ELF-1 (cell line): ENCODE results near the gene GGACT.
A peak's percentile ranks its signal among the peaks of the same experiment; 100 is the strongest.

ENCODE experiments used
- DNase-seq: peaks from one replicate; pipeline ENCODE4 v3.0.0-alpha.2; 2016; ENCODE audit warnings: low read depth, low spot score

The GGACT gene

DNA sequence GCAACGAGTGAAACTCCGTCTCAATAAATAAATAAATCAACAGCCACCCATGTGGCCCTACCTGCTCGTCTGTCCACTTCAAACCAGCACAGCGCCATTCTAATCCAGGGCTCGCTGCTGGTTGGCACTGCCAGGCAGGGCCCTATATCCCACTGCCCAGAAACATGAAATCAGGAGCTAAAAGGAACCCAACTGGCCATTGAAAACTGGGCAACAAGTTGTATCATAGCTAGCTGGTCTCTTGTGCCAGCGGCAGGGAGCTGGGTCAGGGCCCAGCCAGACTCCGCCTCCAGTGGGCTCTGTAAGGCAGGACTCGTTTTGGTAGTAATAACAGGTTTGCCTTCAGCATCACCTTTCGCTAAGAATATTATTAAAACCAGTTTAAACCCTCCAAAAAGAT is 39.3 kb downstream of the GGACT start:
- no peak for DNase-seq

DNA sequence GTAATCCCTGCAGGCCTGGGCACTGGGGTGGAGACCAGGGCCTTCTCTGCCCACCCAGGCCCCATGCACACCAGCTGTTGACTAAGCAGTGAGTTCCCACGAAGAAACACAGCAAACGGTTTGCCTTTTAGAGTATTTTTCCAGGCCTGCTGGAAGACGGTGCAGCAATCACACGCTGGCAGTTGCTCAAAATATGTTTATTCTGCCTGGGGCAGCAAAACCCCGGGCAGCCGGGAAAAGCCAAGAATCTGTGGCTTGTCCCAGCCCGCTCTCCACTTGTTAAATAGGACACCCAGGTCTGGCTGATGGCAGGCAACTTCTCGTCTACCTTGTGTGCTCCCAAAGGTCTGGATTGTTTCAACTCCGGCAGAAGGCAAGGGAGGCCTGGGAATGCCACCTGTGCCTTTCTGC is 40.8 kb downstream of the GGACT start:
- peak; percentile 49 for DNase-seq

GRCh38 chr13:100546713-100547405 is 41.7 kb downstream of the GGACT start:
- DNase-seq: peak; percentile 54

- DNase-seq: no peak
Observed at GRCh38 chr13:100545684-100546061, 42.9 kb downstream of the GGACT start.

GRCh38 chr13:100544866-100545683 is 43.5 kb downstream of the GGACT start:
- no peak for DNase-seq

GRCh38 chr13:100543872-100544602 is 44.6 kb downstream of the GGACT start:
- no peak for DNase-seq

- DNase-seq: no peak
Observed at GRCh38 chr13:100542826-100543156, 45.8 kb downstream of the GGACT start.

DNA sequence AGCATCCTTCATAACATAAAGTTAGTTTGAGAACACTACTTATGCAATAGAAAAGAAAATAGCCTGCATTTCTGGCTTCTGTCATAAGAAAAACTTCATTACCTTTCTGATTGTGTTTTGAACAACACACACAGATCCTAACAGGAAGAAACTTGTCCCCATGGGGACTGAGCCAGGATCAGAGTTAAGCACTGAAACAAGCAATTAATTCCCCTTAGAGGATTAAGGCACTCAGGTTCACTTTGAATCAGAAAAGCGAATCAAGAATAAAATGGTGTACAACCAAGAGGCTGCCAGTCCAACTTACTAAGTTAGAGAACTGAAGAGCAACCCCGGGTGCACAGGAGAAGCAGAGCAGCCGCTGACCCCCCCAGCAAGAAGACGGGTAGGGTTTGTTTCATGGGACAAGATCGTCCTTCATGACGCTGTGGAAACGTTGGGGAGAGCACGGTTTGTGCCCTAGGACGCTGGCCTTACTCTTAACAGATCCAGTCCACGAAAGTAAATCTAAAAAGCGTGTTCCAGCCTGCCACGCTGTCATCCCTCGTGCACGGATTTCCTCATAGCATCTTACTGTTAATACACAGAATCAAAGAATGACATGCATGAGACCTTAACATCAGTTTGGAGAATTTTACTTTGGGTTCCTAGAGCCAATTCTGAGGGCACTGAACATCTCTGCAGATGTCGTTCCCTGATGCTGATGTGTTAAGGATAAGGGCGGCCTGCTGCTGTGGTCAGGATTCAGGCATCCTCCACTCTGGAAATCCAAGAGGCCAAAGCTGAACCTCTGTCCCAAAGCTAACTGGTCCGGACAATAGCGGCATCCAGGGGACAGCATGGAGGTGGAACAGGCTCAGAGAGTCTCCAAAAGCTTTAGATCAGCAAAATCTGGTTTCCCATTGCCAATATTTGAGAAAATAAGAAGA is 46.4 kb downstream of the GGACT start:
- DNase-seq: no peak

GRCh38 chr13:100540621-100541020 is 48.0 kb downstream of the GGACT start:
- DNase-seq: no peak

GRCh38 chr13:100537951-100538462 is 50.6 kb downstream of the GGACT start:
- no peak for DNase-seq

DNA sequence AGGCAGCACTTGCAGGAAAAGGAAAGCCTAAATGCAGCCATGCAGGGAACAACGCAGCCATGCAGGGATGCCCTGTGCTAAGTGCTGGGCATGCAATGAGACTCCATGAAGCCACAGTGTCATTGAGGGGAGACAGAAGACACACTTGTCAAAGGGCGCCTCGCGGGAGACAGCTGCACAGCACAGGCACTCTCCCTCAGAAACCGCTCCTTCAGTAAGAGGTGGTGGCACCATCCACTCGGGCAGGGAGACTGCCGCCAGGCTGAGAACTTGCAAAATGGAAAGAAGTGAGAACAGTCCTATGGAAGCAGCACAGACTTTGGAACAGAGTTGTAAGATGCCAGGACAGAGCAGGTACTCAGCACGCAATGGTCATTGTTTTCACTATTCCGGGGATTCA is 51.1 kb downstream of the GGACT start:
- DNase-seq: no peak

DNA sequence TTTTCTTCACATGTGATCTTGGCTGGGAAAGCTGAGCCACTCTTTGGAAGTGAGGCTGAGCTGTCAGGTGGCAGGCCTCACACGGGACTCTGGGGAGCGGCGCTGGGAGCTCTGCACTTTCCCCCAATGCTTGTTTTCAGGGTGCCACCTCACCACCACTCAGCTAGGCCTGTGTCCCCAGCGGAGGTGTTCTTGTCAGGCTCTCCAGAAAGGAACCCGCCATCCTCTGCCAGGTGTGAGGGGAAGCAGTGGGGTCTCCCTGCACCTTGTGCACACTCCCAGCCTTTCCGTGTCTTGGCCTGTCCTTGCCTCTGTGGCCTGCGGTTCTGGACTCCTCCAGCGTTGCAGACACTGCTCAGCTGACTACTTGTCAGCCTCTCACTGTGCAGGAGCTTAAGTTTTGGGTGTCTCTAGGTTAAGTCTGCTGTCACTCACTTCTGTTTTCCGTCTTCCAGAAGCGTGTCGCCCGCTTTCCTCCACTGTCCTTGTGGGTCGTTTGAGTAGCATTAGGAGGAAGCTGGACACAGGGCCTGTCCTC is 51.9 kb downstream of the GGACT start:
- DNase-seq: no peak

DNA sequence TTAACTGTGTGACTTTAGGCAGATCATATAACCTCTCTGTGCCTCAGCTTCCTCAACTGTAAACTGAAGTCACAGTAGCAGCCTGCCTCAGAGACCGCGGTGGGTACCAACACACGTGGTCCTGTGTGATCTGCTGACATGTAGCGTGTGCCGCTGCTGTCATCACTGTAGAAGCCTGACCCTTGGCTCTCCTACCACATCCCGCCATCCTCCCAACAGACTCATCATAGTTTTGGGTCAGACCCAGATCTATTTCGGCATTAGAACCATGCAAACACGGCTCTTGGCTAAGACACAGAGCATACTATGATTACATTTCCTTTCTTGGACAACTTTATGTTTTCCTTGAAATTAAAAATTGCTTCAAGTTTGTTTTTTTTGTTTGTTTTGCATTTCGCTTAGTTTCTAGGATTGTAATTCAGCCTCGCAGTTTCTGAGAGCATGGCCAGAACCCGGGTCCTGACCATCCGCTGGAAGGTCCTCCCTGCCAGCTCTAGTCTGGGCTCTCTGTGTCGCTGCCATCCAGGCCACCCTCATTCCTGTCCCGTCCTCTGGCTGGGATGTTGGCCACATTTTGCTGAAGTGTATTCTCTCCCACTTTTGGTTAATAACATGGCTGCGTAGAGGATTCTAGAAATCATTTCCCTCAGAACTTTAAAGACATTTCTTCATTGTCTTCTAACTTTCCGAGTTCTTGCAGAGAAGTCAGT is 53.0 kb downstream of the GGACT start:
- DNase-seq: no peak

GRCh38 chr13:100534911-100535310 is 53.7 kb downstream of the GGACT start:
- no peak for DNase-seq

DNA sequence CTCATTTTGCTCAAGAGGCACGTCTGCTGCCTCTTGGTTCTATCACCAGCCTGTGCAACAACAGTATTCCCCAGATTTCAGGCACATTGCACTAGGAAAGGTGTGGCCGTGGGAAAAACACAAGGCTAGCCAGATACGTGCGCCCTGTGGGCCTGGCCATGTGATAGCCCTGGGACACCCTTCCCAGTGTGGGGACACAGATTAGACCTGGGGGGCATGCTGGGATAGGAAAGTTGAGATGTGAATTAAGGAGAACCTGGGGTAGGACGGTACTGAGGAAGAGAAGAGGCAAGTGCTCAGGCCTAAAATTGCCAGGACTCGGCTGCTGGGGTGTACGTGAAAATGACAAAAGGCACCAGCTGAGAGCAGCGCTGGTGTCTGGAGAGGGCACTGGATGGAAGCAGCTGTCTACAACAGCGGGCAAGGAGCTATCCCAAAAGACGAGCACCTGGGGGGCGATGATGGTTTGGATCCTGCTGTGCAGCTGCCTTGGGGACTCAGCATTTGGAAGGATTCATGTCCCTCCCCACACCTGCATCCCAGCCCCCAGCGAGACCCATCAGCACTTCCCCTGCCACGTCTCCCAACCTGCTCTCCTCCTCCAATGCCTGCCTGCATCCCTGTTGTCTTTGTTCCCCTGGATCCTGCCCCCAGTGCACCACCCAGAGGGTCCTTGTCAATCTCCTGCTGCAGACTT is 54.3 kb downstream of the GGACT start:
- DNase-seq: no peak

- no peak for DNase-seq
Observed at GRCh38 chr13:100533588-100534041, 55.0 kb downstream of the GGACT start.

DNA sequence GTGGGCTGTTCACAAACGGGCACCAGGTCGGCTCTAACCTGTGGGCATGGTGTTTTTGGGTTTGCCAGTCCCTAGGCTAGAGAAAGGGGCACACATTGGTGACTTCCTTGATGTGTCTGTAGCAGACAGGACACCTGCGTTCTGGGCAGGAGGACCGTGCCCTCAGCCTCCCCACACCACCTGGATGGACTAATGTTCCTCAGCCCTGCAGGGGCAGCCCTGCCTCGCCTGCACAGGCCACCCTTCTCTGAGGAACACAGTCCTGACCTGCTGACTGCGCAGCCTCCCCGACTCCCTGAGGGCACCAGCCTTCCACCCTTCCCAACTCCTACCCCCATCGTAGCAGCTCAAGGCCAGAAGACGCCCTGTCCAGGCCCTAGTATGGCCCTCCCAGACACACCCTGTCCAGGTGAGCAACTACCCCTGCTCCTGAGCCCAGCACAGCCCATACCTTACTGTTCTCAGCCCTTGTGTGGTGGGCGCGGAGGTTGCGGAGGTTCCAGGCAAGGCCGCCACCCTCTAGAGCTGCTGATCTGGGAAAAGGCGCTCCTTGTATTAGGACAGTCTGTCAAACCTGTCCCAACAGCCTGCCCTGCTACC is 55.7 kb downstream of the GGACT start:
- DNase-seq: no peak

- DNase-seq: no peak
Observed at GRCh38 chr13:100532090-100532766, 56.4 kb downstream of the GGACT start.
